ENCODE measurements around the gene BDP1.
"Not testable (repeated sequence)": the region's sequence is repeated elsewhere in the genome, so short reads cannot be mapped to it uniquely, and the experiment has no call there.

The BDP1 gene

GRCh38 chr5:71597001-71597400, 141.6 kb downstream of the BDP1 start:
- no peak for ATAC-seq
- no peak for TF ChIP-seq RARB (CRISPR knock-in tag; IDR thresholded peaks at IDR 0.05)
- no peak for TF ChIP-seq BACH2 (CRISPR knock-in tag; IDR thresholded peaks at IDR 0.05; ENCODE audit: borderline replicate concordance)
- no peak for TF ChIP-seq TOX (CRISPR knock-in tag; IDR thresholded peaks at IDR 0.05; ENCODE audit: borderline replicate concordance)
- TF ChIP-seq TCF4 (CRISPR knock-in tag; IDR thresholded peaks at IDR 0.05; ENCODE audit: borderline replicate concordance), result no peak
- no peak for TF ChIP-seq ZNF8 (CRISPR knock-in tag; IDR thresholded peaks at IDR 0.05)
- TF ChIP-seq POU6F1 (CRISPR knock-in tag; IDR thresholded peaks at IDR 0.05; ENCODE audit: borderline replicate concordance, low read depth), result no peak
- no peak for TF ChIP-seq ZNF565 (CRISPR knock-in tag; conservative IDR thresholded peaks at IDR 0.05; ENCODE audit: low read depth)
- TF ChIP-seq ZFP3 (CRISPR knock-in tag; IDR thresholded peaks at IDR 0.05), result no peak
- no peak for TF ChIP-seq CREB5 (CRISPR knock-in tag; IDR thresholded peaks at IDR 0.05; ENCODE audit: low read depth)

- ATAC-seq, result no peak
- TF ChIP-seq PPARA (CRISPR knock-in tag; IDR thresholded peaks at IDR 0.05; ENCODE audit: borderline replicate concordance) (no peak), ESRRG (CRISPR knock-in tag; IDR thresholded peaks at IDR 0.05) (no peak), CSRNP3 (CRISPR knock-in tag; IDR thresholded peaks at IDR 0.05) (no peak), TOX (CRISPR knock-in tag; IDR thresholded peaks at IDR 0.05; ENCODE audit: borderline replicate concordance) (no peak), ARNTL (CRISPR knock-in tag; IDR thresholded peaks at IDR 0.05; ENCODE audit: borderline replicate concordance, low read depth) (no peak), ISL1 (CRISPR knock-in tag; IDR thresholded peaks at IDR 0.05) (no peak), SNAI2 (CRISPR knock-in tag; IDR thresholded peaks at IDR 0.05) (no peak), ZNF70 (CRISPR knock-in tag; IDR thresholded peaks at IDR 0.05) (no peak), BACH2 (CRISPR knock-in tag; IDR thresholded peaks at IDR 0.05; ENCODE audit: borderline replicate concordance) (no peak)
Observed at GRCh38 chr5:71600783-71601182, 145.3 kb downstream of the BDP1 start.

- peak; percentile 98 for ATAC-seq
- TF ChIP-seq ZNF8 (CRISPR knock-in tag; IDR thresholded peaks at IDR 0.05), result no peak
- no peak for TF ChIP-seq PPARA (CRISPR knock-in tag; IDR thresholded peaks at IDR 0.05; ENCODE audit: borderline replicate concordance)
- TF ChIP-seq CSDC2 (CRISPR knock-in tag; IDR thresholded peaks at IDR 0.05), result no peak
- TF ChIP-seq ZFP30 (CRISPR knock-in tag; IDR thresholded peaks at IDR 0.05), result no peak
- no peak for TF ChIP-seq CREB5 (CRISPR knock-in tag; IDR thresholded peaks at IDR 0.05; ENCODE audit: low read depth)
Observed at GRCh38 chr5:71601222-71602026, 146.0 kb downstream of the BDP1 start.

GRCh38 chr5:71609916-71610315, 154.5 kb downstream of the BDP1 start:
- ATAC-seq, result not testable (repeated sequence)

- TF ChIP-seq SNAI2 (CRISPR knock-in tag; IDR thresholded peaks at IDR 0.05) (no peak), ZNF70 (CRISPR knock-in tag; IDR thresholded peaks at IDR 0.05) (no peak), ESRRG (CRISPR knock-in tag; IDR thresholded peaks at IDR 0.05) (no peak), CSDC2 (CRISPR knock-in tag; IDR thresholded peaks at IDR 0.05) (no peak), TOX (CRISPR knock-in tag; IDR thresholded peaks at IDR 0.05; ENCODE audit: borderline replicate concordance) (no peak), BACH2 (CRISPR knock-in tag; IDR thresholded peaks at IDR 0.05; ENCODE audit: borderline replicate concordance) (no peak), RARB (CRISPR knock-in tag; IDR thresholded peaks at IDR 0.05) (no peak), TCF4 (CRISPR knock-in tag; IDR thresholded peaks at IDR 0.05; ENCODE audit: borderline replicate concordance) (no peak), PATZ1 (CRISPR knock-in tag; IDR thresholded peaks at IDR 0.05; ENCODE audit: borderline replicate concordance) (no peak), ZNF565 (CRISPR knock-in tag; conservative IDR thresholded peaks at IDR 0.05; ENCODE audit: low read depth) (no peak), ZC3H10 (CRISPR knock-in tag; IDR thresholded peaks at IDR 0.05) (no peak), GLIS3 (CRISPR knock-in tag; IDR thresholded peaks at IDR 0.05) (no peak), OSR1 (CRISPR knock-in tag; IDR thresholded peaks at IDR 0.05) (no peak)
- no peak for ATAC-seq
Observed at GRCh38 chr5:71615809-71616208, 160.4 kb downstream of the BDP1 start.
